ENCODE results near the gene ETNK2. TPM values are rescaled to one million over a fixed set of nuclear protein-coding genes. Genes with fewer than 3 reads are reported as not detected.
A peak's percentile ranks its signal among the peaks of the same experiment; 100 is the strongest.

The ETNK2 gene
- polyA plus RNA-seq, 4 donors, result 0.22 to 52.6 (median 3.2) TPM

GRCh38 chr1:204194771-204195170 lies 42.9 kb upstream of the ETNK2 start:
- no peak for FAIRE-seq
- no peak for DNase-seq
- Histone ChIP-seq H3K27me3 (ENCODE audit: control insufficient read depth in 3 of 3, insufficient read depth in 3 of 3, low read length in 3 of 3) (no peaks in the 10 kb centered on the region), H3K4me3 (ENCODE audit: low read depth in 1 of 3, low read length in 3 of 3) (no peak overlapping the region), H3K36me3 (ENCODE audit: control insufficient read depth in 3 of 3, insufficient read depth in 2 of 3, low read depth in 1 of 3, low read length in 3 of 3) (peaks cover 0 to 31% (median 0%) of the 10 kb centered on the region in 3 donors), H3K4me1 (ENCODE audit: control insufficient read depth in 3 of 3, insufficient read depth in 2 of 3, low read depth in 1 of 3, low read length in 2 of 3) (peaks cover 0 to 74% (median 0%) of the 10 kb centered on the region in 3 donors), H3K27ac (ENCODE audit: low read depth in 1 of 3, low read length in 2 of 3) (peak overlapping the region in 1 of 3 donors; percentile 67), H3K9me3 (ENCODE audit: control insufficient read depth in 2 of 2, insufficient read depth in 1 of 2, low read depth in 1 of 2, low read length in 1 of 2) (no peaks in the 10 kb centered on the region)
- WGBS, 3 donors, result 53 to 65% (median 58%) methylated on average over 7 of the region's 7 CpGs

- Histone ChIP-seq H3K4me3 (ENCODE audit: low read depth in 1 of 3, low read length in 3 of 3) (no peak overlapping the region), H3K27me3 (ENCODE audit: control insufficient read depth in 3 of 3, insufficient read depth in 3 of 3, low read length in 3 of 3) (no peaks in the 10 kb centered on the region), H3K27ac (ENCODE audit: low read depth in 1 of 3, low read length in 2 of 3) (peak overlapping the region in 1 of 3 donors; percentile 67), H3K36me3 (ENCODE audit: control insufficient read depth in 3 of 3, insufficient read depth in 2 of 3, low read depth in 1 of 3, low read length in 3 of 3) (peaks cover 0 to 27% (median 0%) of the 10 kb centered on the region in 3 donors), H3K4me1 (ENCODE audit: control insufficient read depth in 3 of 3, insufficient read depth in 2 of 3, low read depth in 1 of 3, low read length in 2 of 3) (peaks cover 0 to 70% (median 0%) of the 10 kb centered on the region in 3 donors), H3K9me3 (ENCODE audit: control insufficient read depth in 2 of 2, insufficient read depth in 1 of 2, low read depth in 1 of 2, low read length in 1 of 2) (no peaks in the 10 kb centered on the region)
- WGBS, 3 donors, result 16 to 68% (median 16%) methylated on average over 2 of the region's 2 CpGs
- no peak for FAIRE-seq
- peak; percentile 75 to 80 for DNase-seq
These were observed 42.2 kb upstream of the ETNK2 start for GRCh38 chr1:204194080-204194479.

- no peak for DNase-seq
- Histone ChIP-seq H3K27ac (ENCODE audit: low read depth in 1 of 3, low read length in 2 of 3) (no peak overlapping the region), H3K27me3 (ENCODE audit: control insufficient read depth in 3 of 3, insufficient read depth in 3 of 3, low read length in 3 of 3) (peaks cover 0 to 5% (median 0%) of the 10 kb centered on the region in 3 donors), H3K36me3 (ENCODE audit: control insufficient read depth in 3 of 3, insufficient read depth in 2 of 3, low read depth in 1 of 3, low read length in 3 of 3) (peaks cover 0 to 15% (median 0%) of the 10 kb centered on the region in 3 donors), H3K9me3 (ENCODE audit: control insufficient read depth in 2 of 2, insufficient read depth in 1 of 2, low read depth in 1 of 2, low read length in 1 of 2) (no peaks in the 10 kb centered on the region), H3K4me3 (ENCODE audit: low read depth in 1 of 3, low read length in 3 of 3) (no peak overlapping the region), H3K4me1 (ENCODE audit: control insufficient read depth in 3 of 3, insufficient read depth in 2 of 3, low read depth in 1 of 3, low read length in 2 of 3) (peaks cover 0 to 59% (median 0%) of the 10 kb centered on the region in 3 donors)
- WGBS, 3 donors, result 83 to 90% (median 89%) methylated on average over 3 of the region's 3 CpGs
- no peak for FAIRE-seq
These were observed 40.9 kb upstream of the ETNK2 start for GRCh38 chr1:204192589-204193352.

- FAIRE-seq, result no peak
These were observed 40.2 kb upstream of the ETNK2 start for GRCh38 chr1:204192046-204192445.

GRCh38 chr1:204191456-204191855 lies 39.6 kb upstream of the ETNK2 start:
- peak in 1 of 2 donors; percentile 32 for DNase-seq
- no peaks in the 10 kb centered on the region for H3K9me3 ChIP-seq (ENCODE audit: control insufficient read depth in 2 of 2, insufficient read depth in 1 of 2, low read depth in 1 of 2, low read length in 1 of 2)
- no peak overlapping the region for H3K4me3 ChIP-seq (ENCODE audit: low read depth in 1 of 3, low read length in 3 of 3)
- peak overlapping the region in 1 of 3 donors; percentile 84 for H3K27ac ChIP-seq (ENCODE audit: low read depth in 1 of 3, low read length in 2 of 3)
- peaks cover 0 to 62% (median 0%) of the 10 kb centered on the region in 3 donors for H3K4me1 ChIP-seq (ENCODE audit: control insufficient read depth in 3 of 3, insufficient read depth in 2 of 3, low read depth in 1 of 3, low read length in 2 of 3)
- 27 to 66% (median 48%) methylated on average over 7 of the region's 7 CpGs for WGBS, 3 donors
- peaks cover 0 to 5% (median 0%) of the 10 kb centered on the region in 3 donors for H3K27me3 ChIP-seq (ENCODE audit: control insufficient read depth in 3 of 3, insufficient read depth in 3 of 3, low read length in 3 of 3)
- no peak for FAIRE-seq
- peaks cover 0 to 2% (median 0%) of the 10 kb centered on the region in 3 donors for H3K36me3 ChIP-seq (ENCODE audit: control insufficient read depth in 3 of 3, insufficient read depth in 2 of 3, low read depth in 1 of 3, low read length in 3 of 3)

More at GRCh38 chr1:204192046-204192445, 40.2 kb upstream of the ETNK2 start:
- Histone ChIP-seq H3K4me3 (ENCODE audit: low read depth in 1 of 3, low read length in 3 of 3) (no peak overlapping the region), H3K27ac (ENCODE audit: low read depth in 1 of 3, low read length in 2 of 3) (no peak overlapping the region), H3K4me1 (ENCODE audit: control insufficient read depth in 3 of 3, insufficient read depth in 2 of 3, low read depth in 1 of 3, low read length in 2 of 3) (peaks cover 0 to 62% (median 0%) of the 10 kb centered on the region in 3 donors), H3K9me3 (ENCODE audit: control insufficient read depth in 2 of 2, insufficient read depth in 1 of 2, low read depth in 1 of 2, low read length in 1 of 2) (no peaks in the 10 kb centered on the region), H3K36me3 (ENCODE audit: control insufficient read depth in 3 of 3, insufficient read depth in 2 of 3, low read depth in 1 of 3, low read length in 3 of 3) (peaks cover 0 to 8% (median 0%) of the 10 kb centered on the region in 3 donors), H3K27me3 (ENCODE audit: control insufficient read depth in 3 of 3, insufficient read depth in 3 of 3, low read length in 3 of 3) (peaks cover 0 to 5% (median 0%) of the 10 kb centered on the region in 3 donors)
- no peak for DNase-seq
- WGBS, 3 donors, result 90 to 94% (median 90%) methylated on average over 2 of the region's 2 CpGs

- peaks cover 0 to 64% (median 0%) of the 10 kb centered on the region in 3 donors for H3K4me1 ChIP-seq (ENCODE audit: control insufficient read depth in 3 of 3, insufficient read depth in 2 of 3, low read depth in 1 of 3, low read length in 2 of 3)
- peak overlapping the region in 2 of 3 donors; percentile 13 to 41 for H3K4me3 ChIP-seq (ENCODE audit: low read depth in 1 of 3, low read length in 3 of 3)
- H3K27me3 ChIP-seq (ENCODE audit: control insufficient read depth in 3 of 3, insufficient read depth in 3 of 3, low read length in 3 of 3), result peaks cover 0 to 5% (median 0%) of the 10 kb centered on the region in 3 donors
- no peaks in the 10 kb centered on the region for H3K9me3 ChIP-seq (ENCODE audit: control insufficient read depth in 2 of 2, insufficient read depth in 1 of 2, low read depth in 1 of 2, low read length in 1 of 2)
- no peaks in the 10 kb centered on the region for H3K36me3 ChIP-seq (ENCODE audit: control insufficient read depth in 3 of 3, insufficient read depth in 2 of 3, low read depth in 1 of 3, low read length in 3 of 3)
- WGBS, 3 donors, result 4 to 10% (median 6%) methylated on average over 41 to 44 of the region's 44 CpGs
- FAIRE-seq (no peak), DNase-seq (peak; percentile 82 to 94)
- peak overlapping the region in 2 of 3 donors; percentile 20 to 84 for H3K27ac ChIP-seq (ENCODE audit: low read depth in 1 of 3, low read length in 2 of 3)
These were observed 38.7 kb upstream of the ETNK2 start for GRCh38 chr1:204190212-204191211.

GRCh38 chr1:204188959-204189639 lies 37.3 kb upstream of the ETNK2 start:
- H3K36me3 ChIP-seq (ENCODE audit: control insufficient read depth in 3 of 3, insufficient read depth in 2 of 3, low read depth in 1 of 3, low read length in 3 of 3), result no peaks in the 10 kb centered on the region
- peaks cover 0 to 5% (median 0%) of the 10 kb centered on the region in 3 donors for H3K27me3 ChIP-seq (ENCODE audit: control insufficient read depth in 3 of 3, insufficient read depth in 3 of 3, low read length in 3 of 3)
- no peak overlapping the region for H3K4me3 ChIP-seq (ENCODE audit: low read depth in 1 of 3, low read length in 3 of 3)
- no peaks in the 10 kb centered on the region for H3K9me3 ChIP-seq (ENCODE audit: control insufficient read depth in 2 of 2, insufficient read depth in 1 of 2, low read depth in 1 of 2, low read length in 1 of 2)
- DNase-seq (no peak), FAIRE-seq (no peak)
- no peak overlapping the region for H3K27ac ChIP-seq (ENCODE audit: low read depth in 1 of 3, low read length in 2 of 3)
- H3K4me1 ChIP-seq (ENCODE audit: control insufficient read depth in 3 of 3, insufficient read depth in 2 of 3, low read depth in 1 of 3, low read length in 2 of 3), result peaks cover 0 to 56% (median 0%) of the 10 kb centered on the region in 3 donors
- WGBS, 3 donors, result 76 to 86% (median 80%) methylated on average over 11 of the region's 11 CpGs

Data from small intestine (tissue), 7 donors.